Spleen (tissue), 7 donors: ENCODE data around the gene IMPACT.

Experiments used
- POLR2A ChIP-seq, 3 donors: fragments of 450-650 bp; IDR thresholded peaks; one replicate each; pipeline ENCODE4 v1.5.1; 2017; ENCODE audit warnings: antibody characterized with exemption in 3 of 3, mild to moderate bottlenecking in 1 of 3
- TF ChIP-seq, protein P1 (sequence below), 11 experiments: fragments of 200-600 bp in 7 of 11; fragments of 450-650 bp in 4 of 11; sonication (generic) in 4 of 11; IDR thresholded peaks in 8 of 11; conservative IDR thresholded peaks in 3 of 11; 1 replicate in 7 of 11; 2 replicates in 4 of 11; pipeline versions ENCODE4 v1.4.0 to v1.8.0; 2016 to 2021; ENCODE audit warnings: antibody characterized with exemption in 11 of 11, inconsistent platforms in 4 of 11, mild to moderate bottlenecking in 1 of 11
- donor health status: DM: no; HTN: no; CAD: no; lungs with moderate emphysema.
- donor health status: DM: no; HTN: no; CAD: no.
- donor health status: DM: no; HTN: no; CAD: no.

DNA sequence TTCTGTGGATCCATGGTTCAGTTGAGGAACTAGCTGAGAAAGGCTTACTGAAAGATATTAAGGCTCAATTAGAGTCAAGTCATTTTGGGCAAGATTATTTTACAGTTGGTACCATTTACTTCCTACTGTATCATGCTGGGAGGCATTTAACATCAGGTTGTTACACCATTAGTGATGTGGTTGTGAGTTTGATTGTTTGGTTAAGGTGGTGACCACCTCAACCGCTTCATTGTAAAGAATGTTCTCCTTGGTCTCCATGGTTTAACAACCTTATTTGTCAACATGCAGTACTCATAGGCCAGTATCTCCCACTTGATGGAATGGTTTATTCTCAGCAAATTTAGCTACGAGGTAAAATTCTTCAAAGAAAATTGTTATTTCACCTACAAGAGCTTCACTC is 68.1 kb downstream of the IMPACT start:
- TF ChIP-seq, protein P1, sequence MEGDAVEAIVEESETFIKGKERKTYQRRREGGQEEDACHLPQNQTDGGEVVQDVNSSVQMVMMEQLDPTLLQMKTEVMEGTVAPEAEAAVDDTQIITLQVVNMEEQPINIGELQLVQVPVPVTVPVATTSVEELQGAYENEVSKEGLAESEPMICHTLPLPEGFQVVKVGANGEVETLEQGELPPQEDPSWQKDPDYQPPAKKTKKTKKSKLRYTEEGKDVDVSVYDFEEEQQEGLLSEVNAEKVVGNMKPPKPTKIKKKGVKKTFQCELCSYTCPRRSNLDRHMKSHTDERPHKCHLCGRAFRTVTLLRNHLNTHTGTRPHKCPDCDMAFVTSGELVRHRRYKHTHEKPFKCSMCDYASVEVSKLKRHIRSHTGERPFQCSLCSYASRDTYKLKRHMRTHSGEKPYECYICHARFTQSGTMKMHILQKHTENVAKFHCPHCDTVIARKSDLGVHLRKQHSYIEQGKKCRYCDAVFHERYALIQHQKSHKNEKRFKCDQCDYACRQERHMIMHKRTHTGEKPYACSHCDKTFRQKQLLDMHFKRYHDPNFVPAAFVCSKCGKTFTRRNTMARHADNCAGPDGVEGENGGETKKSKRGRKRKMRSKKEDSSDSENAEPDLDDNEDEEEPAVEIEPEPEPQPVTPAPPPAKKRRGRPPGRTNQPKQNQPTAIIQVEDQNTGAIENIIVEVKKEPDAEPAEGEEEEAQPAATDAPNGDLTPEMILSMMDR (IDR thresholded peaks at IDR 0.05 in 8 of 11, conservative IDR thresholded peaks at IDR 0.05 in 3 of 11) = no peak
- TF ChIP-seq POLR2A (IDR thresholded peaks at IDR 0.05) = no peak
